ENCODE data around the gene MDFIC.

The MDFIC gene

GRCh38 chr7:114930829-114931655, 9.1 kb downstream of the MDFIC start:
- in situ Hi-C loops (cut with MboI; ENCODE audit: low sequenced_read_pairs, unreplicated experiment), result no loop called here
- no peak for TF ChIP-seq CTCF (IDR thresholded peaks at IDR 0.05; ENCODE audit: borderline replicate concordance, control extremely low read depth, extremely low read depth, insufficient read depth, missing control alignments)
- DNase-seq (ENCODE audit: low spot score), result no peak

- no peak for TF ChIP-seq CTCF (IDR thresholded peaks at IDR 0.05; ENCODE audit: borderline replicate concordance, control extremely low read depth, extremely low read depth, insufficient read depth, missing control alignments)
- in situ Hi-C loops (cut with MboI; ENCODE audit: low sequenced_read_pairs, unreplicated experiment), result no loop called here
Observed at GRCh38 chr7:114931656-114932011, 9.7 kb downstream of the MDFIC start.

GRCh38 chr7:114932991-114933390, 11.1 kb downstream of the MDFIC start:
- no peak for TF ChIP-seq CTCF (IDR thresholded peaks at IDR 0.05; ENCODE audit: borderline replicate concordance, control extremely low read depth, extremely low read depth, insufficient read depth, missing control alignments)
- no peak for DNase-seq (ENCODE audit: low spot score)
- in situ Hi-C loops (cut with MboI; ENCODE audit: low sequenced_read_pairs, unreplicated experiment), result no loop called here

More at GRCh38 chr7:114931656-114932011, 9.7 kb downstream of the MDFIC start:
- no peak for DNase-seq (ENCODE audit: low spot score)

- no peak for DNase-seq (ENCODE audit: low spot score)
- in situ Hi-C loops (cut with MboI; ENCODE audit: low sequenced_read_pairs, unreplicated experiment), result no loop called here
- TF ChIP-seq CTCF (IDR thresholded peaks at IDR 0.05; ENCODE audit: borderline replicate concordance, control extremely low read depth, extremely low read depth, insufficient read depth, missing control alignments), result no peak
Observed at GRCh38 chr7:114933658-114934057, 11.8 kb downstream of the MDFIC start.

- DNase-seq (ENCODE audit: low spot score), result no peak
- TF ChIP-seq CTCF (IDR thresholded peaks at IDR 0.05; ENCODE audit: borderline replicate concordance, control extremely low read depth, extremely low read depth, insufficient read depth, missing control alignments), result no peak
- in situ Hi-C loops (cut with MboI; ENCODE audit: low sequenced_read_pairs, unreplicated experiment), result no loop called here
Observed at GRCh38 chr7:114934086-114934485, 12.2 kb downstream of the MDFIC start.

GRCh38 chr7:114934713-114935112, 12.8 kb downstream of the MDFIC start:
- in situ Hi-C loops (cut with MboI; ENCODE audit: low sequenced_read_pairs, unreplicated experiment), result no loop called here
- TF ChIP-seq CTCF (IDR thresholded peaks at IDR 0.05; ENCODE audit: borderline replicate concordance, control extremely low read depth, extremely low read depth, insufficient read depth, missing control alignments), result no peak
- DNase-seq (ENCODE audit: low spot score), result no peak
